Measurements from ENCODE around the gene LPP.

DNA sequence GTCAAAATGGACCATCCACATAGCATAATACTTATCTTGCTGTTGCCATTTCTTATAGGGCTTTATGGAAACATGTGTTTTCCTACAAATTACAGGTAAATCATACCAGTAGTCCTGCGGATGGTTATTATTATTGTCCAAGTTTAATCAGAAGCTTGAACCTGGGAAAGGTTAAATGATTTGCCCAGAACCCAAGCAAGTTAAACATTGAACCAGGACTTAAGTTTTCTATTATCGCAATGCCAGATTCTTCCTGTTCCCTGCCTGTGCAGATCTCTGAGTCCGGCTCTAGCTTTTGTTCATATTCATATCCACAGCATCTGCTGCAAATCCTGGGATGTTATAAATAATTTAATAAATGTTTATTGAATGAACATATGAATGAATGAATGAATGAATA lies 12.5 kb downstream of the LPP start:
- TF ChIP-seq, protein P1, sequence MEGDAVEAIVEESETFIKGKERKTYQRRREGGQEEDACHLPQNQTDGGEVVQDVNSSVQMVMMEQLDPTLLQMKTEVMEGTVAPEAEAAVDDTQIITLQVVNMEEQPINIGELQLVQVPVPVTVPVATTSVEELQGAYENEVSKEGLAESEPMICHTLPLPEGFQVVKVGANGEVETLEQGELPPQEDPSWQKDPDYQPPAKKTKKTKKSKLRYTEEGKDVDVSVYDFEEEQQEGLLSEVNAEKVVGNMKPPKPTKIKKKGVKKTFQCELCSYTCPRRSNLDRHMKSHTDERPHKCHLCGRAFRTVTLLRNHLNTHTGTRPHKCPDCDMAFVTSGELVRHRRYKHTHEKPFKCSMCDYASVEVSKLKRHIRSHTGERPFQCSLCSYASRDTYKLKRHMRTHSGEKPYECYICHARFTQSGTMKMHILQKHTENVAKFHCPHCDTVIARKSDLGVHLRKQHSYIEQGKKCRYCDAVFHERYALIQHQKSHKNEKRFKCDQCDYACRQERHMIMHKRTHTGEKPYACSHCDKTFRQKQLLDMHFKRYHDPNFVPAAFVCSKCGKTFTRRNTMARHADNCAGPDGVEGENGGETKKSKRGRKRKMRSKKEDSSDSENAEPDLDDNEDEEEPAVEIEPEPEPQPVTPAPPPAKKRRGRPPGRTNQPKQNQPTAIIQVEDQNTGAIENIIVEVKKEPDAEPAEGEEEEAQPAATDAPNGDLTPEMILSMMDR (conservative IDR thresholded peaks at IDR 0.05; ENCODE audit: low read depth, low read length): no peak
- no peak for TF ChIP-seq CEBPB (IDR thresholded peaks at IDR 0.05; ENCODE audit: low read depth, low read length)
- no peak for TF ChIP-seq SMC3 (IDR thresholded peaks at IDR 0.05; ENCODE audit: low read depth, low read length)
